ENCODE results near the gene SPIRE1. TPM values are rescaled to one million over a fixed set of nuclear protein-coding genes. Genes with fewer than 3 reads are reported as not detected.

SPIRE1 gene
- total and polyA plus RNA-seq, 4 experiments from 2014 or later: 1.7 to 3.0 (median 1.8) TPM; not detected in 1

DNA sequence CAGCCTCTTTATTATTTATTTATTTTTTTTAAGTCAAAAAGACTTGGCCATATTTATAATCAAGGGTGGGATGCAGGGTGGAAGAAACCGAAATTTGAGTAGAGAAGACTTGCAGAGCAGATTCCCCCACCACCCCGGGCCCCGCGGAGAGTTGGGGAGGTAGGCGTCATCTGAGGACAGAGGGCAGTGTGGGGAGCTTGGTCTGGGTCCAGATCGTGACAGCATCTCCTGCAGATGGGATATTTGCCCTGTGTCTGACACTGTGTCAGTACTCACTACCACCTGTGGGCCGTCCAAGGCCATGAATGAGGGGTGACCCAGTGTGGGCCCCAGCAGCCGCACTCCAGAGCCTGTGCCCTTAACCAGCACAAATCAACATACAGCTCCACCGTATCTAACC is 260.7 kb downstream of the SPIRE1 start:
- DNase-seq: no peak
- ChIA-PET POLR2A (ENCODE audit: partially characterized antibody) (no interaction called here), CTCF (ENCODE audit: partially characterized antibody) (no interaction called here)
- Mint-ChIP-seq H3K36me3 (no peaks in the 10 kb centered on the region), H3K4me1 (no peaks in the 10 kb centered on the region), H3K4me3 (no peak overlapping the region), H3K27me3 (peaks cover 17 to 32% of the 10 kb centered on the region in 2 donors), H3K9me3 (no peaks in the 10 kb centered on the region), H3K27ac (peak overlapping the region in 1 of 7 donors; percentile 51)
- intact Hi-C loops (cut with micrococcal nuclease): no loop called here
- Histone ChIP-seq H3K27ac (ENCODE audit: low read depth, low read length) (no peak overlapping the region), H3K36me3 (ENCODE audit: insufficient read depth, low read length) (no peaks in the 10 kb centered on the region), H3K9me3 (ENCODE audit: control insufficient read depth in 1 of 2, low read length in 2 of 2) (no peaks in the 10 kb centered on the region), H3K27me3 (ENCODE audit: insufficient read depth, low read length) (peaks cover 5% of the 10 kb centered on the region), H3K4me3 (ENCODE audit: low read length in 2 of 2) (no peak overlapping the region), H3K4me1 (ENCODE audit: insufficient read depth, low read length) (no peaks in the 10 kb centered on the region)

Other genes with a start within 250 kb of the SPIRE1 start
- 10 to 100 TPM in 1 of 2 experiments, 1 to 10 TPM in 1; 9.9 to 13.1 TPM for gene CEP76, start 44.6 kb upstream of the SPIRE1 start, total RNA-seq
- gene CEP76, start 44.6 kb upstream of the SPIRE1 start, polyA plus RNA-seq: 1 to 10 TPM; 3.6 to 7.8 TPM
- gene PSMG2, start 44.9 kb upstream of the SPIRE1 start, total RNA-seq: 10 to 100 TPM; 59.7 to 62.0 TPM
- gene PSMG2, start 44.9 kb upstream of the SPIRE1 start, polyA plus RNA-seq: 100 to 1,000 TPM; 119 to 139 TPM
- 10 to 100 TPM; 65.5 to 69.2 TPM for gene PTPN2, start 226.1 kb upstream of the SPIRE1 start, total RNA-seq
- gene PTPN2, start 226.1 kb upstream of the SPIRE1 start, polyA plus RNA-seq: 10 to 100 TPM; 80.0 to 98.2 TPM

Data from CD4-positive, alpha-beta memory T cell (primary cell).